Upper lobe of left lung (tissue), 6 donors: ENCODE results near the gene LLGL1. TPM values are rescaled to one million over a fixed set of nuclear protein-coding genes. Genes with fewer than 3 reads are reported as not detected.
A peak's percentile ranks its signal among the peaks of the same experiment; 100 is the strongest.

Experiments used
- ATAC-seq, 2 donors: fragments of 200-7000 bp; cut with Tn5 transposase; one replicate each; pipeline ENCODE4 v1.9.1; 2022; ENCODE audit warnings: mild to moderate bottlenecking in 2 of 2, moderate library complexity in 2 of 2; ENCODE audit not compliant: low FRiP score in 2 of 2
- DNase-seq, 2 donors: peaks; one replicate each; pipeline ENCODE4 v3.0.0-alpha.2; 2019 to 2020
- H3K27ac ChIP-seq, 4 donors: fragments of 200-600 bp; sonication (generic); one replicate each; pipeline ENCODE4 v1.5.1; 2016 to 2019
- H3K27me3 ChIP-seq, 4 donors: fragments of 200-600 bp; sonication (generic); one replicate each; pipeline ENCODE4 v1.5.1; 2017 to 2019
- H3K36me3 ChIP-seq, 4 donors: fragments of 200-600 bp; sonication (generic); one replicate each; pipeline ENCODE4 v1.5.1; 2016 to 2019
- H3K4me1 ChIP-seq, 4 donors: fragments of 200-600 bp; sonication (generic); one replicate each; pipeline ENCODE4 v1.5.1; 2018 to 2019
- H3K4me3 ChIP-seq, 4 donors: fragments of 200-600 bp; sonication (generic); one replicate each; pipeline ENCODE4 v1.5.1; 2017 to 2019; ENCODE audit warnings: mild to moderate bottlenecking in 2 of 4, moderate library complexity in 1 of 4
- H3K9me3 ChIP-seq, 4 donors: fragments of 200-600 bp; sonication (generic); one replicate each; pipeline ENCODE4 v1.5.1; 2018 to 2019
- EP300 ChIP-seq, 4 donors: sonication (generic); formaldehyde crosslinking; IDR thresholded peaks; one replicate each; pipeline ENCODE4 v1.5.1; 2017; ENCODE audit warnings: antibody characterized with exemption in 4 of 4, control low read depth in 2 of 4
- POLR2A ChIP-seq, 4 donors: fragments of 450-650 bp; IDR thresholded peaks; one replicate each; pipeline ENCODE4 v1.5.1; 2016 to 2017; ENCODE audit warnings: antibody characterized with exemption in 4 of 4, mild to moderate bottlenecking in 2 of 4
- POLR2AphosphoS5 ChIP-seq, 2 donors: sonication (generic); formaldehyde crosslinking; IDR thresholded peaks; one replicate each; pipeline ENCODE4 v1.5.1; 2017; ENCODE audit warnings: antibody characterized with exemption in 2 of 2
- WGBS, 2 donors: methylation state at CpG; one replicate each; pipeline ENCODE4 v1.1.5; 2017 to 2018; 5-methylcytosine and 5-hydroxymethylcytosine counted together
- total RNA-seq, 6 donors: library from RNA; depleted of rRNA in 4 of 6; stranded (reverse); fragments of >200 nt in 4 of 6; gene quantifications; one replicate each; pipeline versions ENCODE4 v1.1.0 to v1.2.1, GENCODE V29; 2016 to 2021
- TF ChIP-seq, protein P1 (sequence below), 6 experiments: fragments of 450-650 bp in 4 of 6; fragments of 200-600 bp in 2 of 6; sonication (generic) in 2 of 6; IDR thresholded peaks; one replicate each; pipeline ENCODE4 v1.5.1; 2016 to 2019; ENCODE audit warnings: antibody characterized with exemption in 6 of 6
- donor health status: DM: no; HTN: no; CAD: no; lungs with moderate emphysema.
- donor health status: DM: no; HTN: yes; CAD: no; lungs with severe emphysema.

The LLGL1 gene
- total RNA-seq, 6 donors from 2014 or later = 9.8 to 16.4 (median 13.8) TPM

- DNase-seq (peak in 1 of 2 donors; percentile 73), ATAC-seq (no peak)
- H3K27ac ChIP-seq = no peak overlapping the region
- peaks cover 8 to 80% (median 50%) of the 10 kb centered on the region in 4 donors for H3K36me3 ChIP-seq
- H3K27me3 ChIP-seq = no peaks in the 10 kb centered on the region
- no peak overlapping the region for H3K4me3 ChIP-seq
- no peaks in the 10 kb centered on the region for H3K9me3 ChIP-seq
- 89 to 93% methylated on average over 17 to 26 of the region's 28 CpGs for WGBS, 2 donors
- TF ChIP-seq, protein P1, sequence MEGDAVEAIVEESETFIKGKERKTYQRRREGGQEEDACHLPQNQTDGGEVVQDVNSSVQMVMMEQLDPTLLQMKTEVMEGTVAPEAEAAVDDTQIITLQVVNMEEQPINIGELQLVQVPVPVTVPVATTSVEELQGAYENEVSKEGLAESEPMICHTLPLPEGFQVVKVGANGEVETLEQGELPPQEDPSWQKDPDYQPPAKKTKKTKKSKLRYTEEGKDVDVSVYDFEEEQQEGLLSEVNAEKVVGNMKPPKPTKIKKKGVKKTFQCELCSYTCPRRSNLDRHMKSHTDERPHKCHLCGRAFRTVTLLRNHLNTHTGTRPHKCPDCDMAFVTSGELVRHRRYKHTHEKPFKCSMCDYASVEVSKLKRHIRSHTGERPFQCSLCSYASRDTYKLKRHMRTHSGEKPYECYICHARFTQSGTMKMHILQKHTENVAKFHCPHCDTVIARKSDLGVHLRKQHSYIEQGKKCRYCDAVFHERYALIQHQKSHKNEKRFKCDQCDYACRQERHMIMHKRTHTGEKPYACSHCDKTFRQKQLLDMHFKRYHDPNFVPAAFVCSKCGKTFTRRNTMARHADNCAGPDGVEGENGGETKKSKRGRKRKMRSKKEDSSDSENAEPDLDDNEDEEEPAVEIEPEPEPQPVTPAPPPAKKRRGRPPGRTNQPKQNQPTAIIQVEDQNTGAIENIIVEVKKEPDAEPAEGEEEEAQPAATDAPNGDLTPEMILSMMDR (IDR thresholded peaks at IDR 0.05) = no peak
- TF ChIP-seq EP300 (IDR thresholded peaks at IDR 0.05) (no peak), POLR2A (IDR thresholded peaks at IDR 0.05) (no peak), POLR2AphosphoS5 (IDR thresholded peaks at IDR 0.05) (no peak)
- H3K4me1 ChIP-seq = peaks cover 0 to 2% (median under 1%) of the 10 kb centered on the region in 4 donors
Measured at GRCh38 chr17:18241229-18241871, 15.9 kb downstream of the LLGL1 start.

DNA sequence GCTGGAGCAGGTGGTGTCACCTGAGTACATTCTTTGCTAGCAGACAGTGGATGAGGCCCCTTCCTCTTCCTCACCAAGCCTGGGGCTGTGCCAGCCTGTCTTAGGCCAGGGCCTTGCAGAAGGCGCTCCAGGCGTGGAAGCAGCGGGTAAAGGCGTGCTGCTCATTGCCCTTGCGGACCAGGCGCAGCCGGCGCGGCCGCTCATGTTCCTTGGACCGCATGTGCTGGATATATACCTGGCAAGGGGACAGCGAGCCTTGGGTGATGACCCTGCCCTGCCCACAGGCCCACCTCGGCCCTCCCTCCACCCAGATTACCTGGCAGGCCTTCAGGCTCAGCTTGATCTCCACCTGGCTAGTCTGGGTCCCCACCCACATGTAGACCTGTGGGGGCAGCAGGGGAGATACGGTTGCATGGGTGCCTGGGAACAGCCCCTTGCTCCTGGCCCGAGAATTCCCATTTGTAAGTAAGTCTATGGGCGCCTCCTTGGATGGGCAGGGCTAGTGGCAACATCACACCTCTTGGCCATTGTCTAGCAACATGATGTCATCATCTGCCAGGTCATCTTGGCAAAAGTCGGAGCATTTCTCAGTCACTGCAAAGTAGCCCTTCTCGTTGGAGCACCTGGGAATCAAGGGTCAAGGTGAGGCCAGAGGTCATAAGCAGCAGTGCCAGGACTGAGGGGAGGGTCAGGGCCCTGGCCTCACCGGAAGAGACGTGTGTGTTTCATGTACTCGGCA is 19.8 kb downstream of the LLGL1 start:
- Histone ChIP-seq H3K27ac (no peak overlapping the region), H3K4me1 (peaks cover 4 to 23% (median 15%) of the 10 kb centered on the region in 4 donors), H3K36me3 (peaks cover 8 to 88% (median 73%) of the 10 kb centered on the region in 4 donors), H3K27me3 (no peaks in the 10 kb centered on the region), H3K9me3 (no peaks in the 10 kb centered on the region), H3K4me3 (no peak overlapping the region)
- TF ChIP-seq POLR2AphosphoS5 (IDR thresholded peaks at IDR 0.05) (no peak), POLR2A (IDR thresholded peaks at IDR 0.05) (no peak), EP300 (IDR thresholded peaks at IDR 0.05) (no peak)
- TF ChIP-seq, protein P1 (IDR thresholded peaks at IDR 0.05) = no peak
- WGBS, 2 donors = 84 to 91% methylated on average over 5 to 21 of the region's 21 CpGs
- no peak for ATAC-seq
- DNase-seq = peak in 1 of 2 donors; percentile 83

GRCh38 chr17:18246109-18246725 is 20.8 kb downstream of the LLGL1 start:
- peaks cover 4 to 23% (median 15%) of the 10 kb centered on the region in 4 donors for H3K4me1 ChIP-seq
- no peak for TF ChIP-seq EP300 (IDR thresholded peaks at IDR 0.05)
- TF ChIP-seq, protein P1 (IDR thresholded peaks at IDR 0.05) = no peak
- TF ChIP-seq POLR2A (IDR thresholded peaks at IDR 0.05) = no peak
- TF ChIP-seq POLR2AphosphoS5 (IDR thresholded peaks at IDR 0.05) = no peak
- no peaks in the 10 kb centered on the region for H3K9me3 ChIP-seq
- H3K4me3 ChIP-seq = peak overlapping the region in 1 of 4 donors; percentile 33
- H3K36me3 ChIP-seq = peaks cover 15 to 97% (median 83%) of the 10 kb centered on the region in 4 donors
- DNase-seq (peak in 1 of 2 donors; percentile 71), ATAC-seq (no peak)
- H3K27me3 ChIP-seq = no peaks in the 10 kb centered on the region
- 88 to 90% methylated on average over 12 to 23 of the region's 24 CpGs for WGBS, 2 donors
- peak overlapping the region in 1 of 4 donors; percentile 21 for H3K27ac ChIP-seq

- H3K27ac ChIP-seq = peak overlapping the region in 3 of 4 donors; percentile 21 to 55 (median 30)
- ATAC-seq (peak; percentile 64 to 82), DNase-seq (peak; percentile 85 to 91)
- no peaks in the 10 kb centered on the region for H3K27me3 ChIP-seq
- peaks cover 4 to 23% (median 15%) of the 10 kb centered on the region in 4 donors for H3K4me1 ChIP-seq
- no peaks in the 10 kb centered on the region for H3K9me3 ChIP-seq
- no peak for TF ChIP-seq POLR2A (IDR thresholded peaks at IDR 0.05)
- TF ChIP-seq, protein P1 (IDR thresholded peaks at IDR 0.05) = no peak
- no peak for TF ChIP-seq POLR2AphosphoS5 (IDR thresholded peaks at IDR 0.05)
- TF ChIP-seq EP300 (IDR thresholded peaks at IDR 0.05) = no peak
- WGBS, 2 donors = 70 to 71% methylated on average over 32 to 44 of the region's 46 CpGs
- peak overlapping the region in 2 of 4 donors; percentile 33 to 38 for H3K4me3 ChIP-seq
- H3K36me3 ChIP-seq = peaks cover 18 to 97% (median 87%) of the 10 kb centered on the region in 4 donors
Measured at GRCh38 chr17:18246880-18247612, 21.6 kb downstream of the LLGL1 start.
